Kidney epithelial cell (primary cell): ENCODE measurements around the gene TBC1D5. TPM values are rescaled to one million over a fixed set of nuclear protein-coding genes. Genes with fewer than 3 reads are reported as not detected.

ENCODE experiments used
- DNase-seq: peaks from one replicate; pipeline ENCODE4 v3.0.0-alpha.2; 2010; ENCODE audit warnings: low read depth
- H3K27me3 ChIP-seq: 2 replicates; pipeline ENCODE4 v1.6.0; 2011; ENCODE audit warnings: low read length; ENCODE audit not compliant: control insufficient read depth, insufficient read depth
- H3K36me3 ChIP-seq: 2 replicates; pipeline ENCODE4 v1.5.1; 2011; ENCODE audit warnings: low read length; ENCODE audit not compliant: control insufficient read depth, insufficient read depth
- H3K4me3 ChIP-seq: 2 replicates; pipeline ENCODE4 v1.5.1; 2011; ENCODE audit warnings: low read depth, mild to moderate bottlenecking, control low read depth, low read length
- CTCF ChIP-seq: IDR thresholded peaks from 2 replicates; pipeline ENCODE4 v1.5.1; 2011; ENCODE audit warnings: mild to moderate bottlenecking, moderate library complexity, low read length, control low read depth, inconsistent platforms; ENCODE audit not compliant: insufficient read depth, poor library complexity, severe bottlenecking
- total RNA-seq: library from RNA; depleted of rRNA; stranded (reverse); fragments of >200 nt; gene quantifications from 2 replicates; pipeline ENCODE4 v1.2.3, GENCODE V29; 2015

Gene TBC1D5
- total RNA-seq, 1 donor from 2014 or later, result 100 TPM

DNA sequence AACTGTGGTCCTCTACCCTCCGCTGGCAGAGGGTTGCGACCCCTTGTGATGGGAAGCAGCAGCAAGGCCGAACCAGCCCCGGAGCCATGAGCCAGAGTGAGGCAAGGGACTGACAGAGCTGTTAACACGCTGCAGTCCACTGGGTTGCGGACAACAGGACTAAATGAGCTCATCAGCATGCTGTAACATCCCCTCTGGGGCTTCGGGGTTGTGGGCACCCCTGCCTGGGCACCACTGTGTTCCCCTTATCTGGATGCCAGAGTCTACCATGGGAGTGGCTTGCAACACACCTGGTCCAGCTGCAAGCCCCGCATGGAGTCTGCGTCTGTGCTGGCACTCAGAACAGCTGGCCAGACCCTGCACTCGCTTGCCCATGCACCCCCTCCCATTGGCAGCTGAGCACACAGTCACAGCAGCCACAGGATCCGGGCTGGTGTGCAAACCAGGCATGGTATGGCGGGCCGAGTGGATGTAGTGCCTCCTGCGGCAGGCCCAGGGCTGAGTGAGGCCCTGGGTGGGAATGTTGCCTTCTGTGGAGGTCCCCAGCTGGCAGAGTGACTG is 453.5 kb downstream of the TBC1D5 start:
- H3K4me3 ChIP-seq, result no peak overlapping the region
- DNase-seq, result no peak
- H3K36me3 ChIP-seq, result no peaks in the 10 kb centered on the region
- H3K27me3 ChIP-seq, result no peaks in the 10 kb centered on the region
- TF ChIP-seq CTCF, result no peak

DNA sequence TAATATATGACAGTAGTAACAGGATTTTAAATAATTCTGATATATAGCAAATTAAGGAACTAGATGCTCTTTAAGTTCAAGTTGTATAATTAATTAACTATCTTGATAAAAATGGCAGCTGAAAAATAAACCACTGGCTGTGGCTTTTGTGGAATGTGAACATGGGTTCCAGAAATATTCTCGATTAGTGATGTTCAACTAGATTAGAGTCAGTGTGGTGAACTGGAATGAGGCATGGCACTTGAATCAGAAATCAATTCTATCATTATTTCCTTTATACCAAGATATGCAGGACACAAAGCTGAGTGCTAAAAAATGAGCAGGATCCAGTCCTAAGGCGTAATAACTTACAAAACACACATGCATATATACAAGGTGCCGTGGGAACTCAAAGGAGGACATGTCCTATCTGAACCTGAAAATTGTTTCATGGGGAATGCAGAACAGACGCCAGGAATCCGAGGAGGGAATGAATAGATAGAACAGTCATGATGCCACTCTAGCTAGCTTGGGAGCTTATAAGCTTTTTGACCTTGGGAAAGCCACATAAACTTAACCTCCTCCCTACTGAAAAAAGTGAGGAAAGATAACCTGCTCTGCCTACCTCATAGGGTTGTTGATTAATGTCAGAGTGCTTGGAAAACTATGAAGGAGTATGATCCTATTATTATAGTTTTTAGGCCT is 455.3 kb downstream of the TBC1D5 start:
- DNase-seq, result no peak

GRCh38 chr3:17278006-17278405 is 464.4 kb downstream of the TBC1D5 start:
- TF ChIP-seq CTCF, result no peak
- Histone ChIP-seq H3K27me3 (no peaks in the 10 kb centered on the region), H3K4me3 (no peak overlapping the region), H3K36me3 (no peaks in the 10 kb centered on the region)
- DNase-seq, result no peak

More for the DNA sequence above, 455.3 kb downstream of the TBC1D5 start:
- H3K4me3 ChIP-seq, result no peak overlapping the region
- no peak for TF ChIP-seq CTCF
- H3K36me3 ChIP-seq, result no peaks in the 10 kb centered on the region
- H3K27me3 ChIP-seq, result no peaks in the 10 kb centered on the region

- no peak for TF ChIP-seq CTCF
- no peaks in the 10 kb centered on the region for H3K27me3 ChIP-seq
- DNase-seq, result no peak
These were observed 475.6 kb downstream of the TBC1D5 start for GRCh38 chr3:17266846-17267245.

DNA sequence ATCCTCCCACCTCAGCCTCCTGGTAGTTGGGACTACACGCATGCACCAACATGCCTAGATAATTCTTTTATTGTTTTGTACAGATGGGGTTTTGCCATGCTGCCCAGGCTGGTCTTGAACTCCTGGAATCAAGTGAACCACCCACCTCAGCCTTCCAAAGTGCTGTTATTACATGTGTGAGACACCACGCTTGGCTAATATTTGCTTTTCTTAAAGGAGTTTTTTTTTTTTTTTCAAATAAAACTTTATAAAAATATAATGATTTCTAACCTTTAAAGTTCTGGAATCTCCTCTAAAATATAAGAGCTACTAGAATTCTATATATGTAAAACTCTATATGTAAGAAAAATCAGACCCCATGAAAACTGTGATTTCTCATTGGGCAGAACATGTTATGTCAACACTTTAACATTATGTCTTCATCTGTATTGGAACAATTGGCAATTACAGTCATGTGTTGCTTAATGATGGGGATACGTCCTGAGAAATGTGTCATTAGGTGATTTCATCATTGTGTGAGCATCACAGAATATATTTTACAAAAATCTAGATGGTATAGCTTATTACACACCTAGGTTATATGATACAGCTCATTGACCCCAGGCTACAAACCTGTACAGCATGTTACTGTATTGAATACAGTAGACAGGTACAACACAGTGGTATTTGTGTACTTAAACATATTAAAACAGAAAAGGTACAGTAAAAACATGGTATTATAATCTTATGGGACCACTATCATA is 480.6 kb downstream of the TBC1D5 start:
- no peak for DNase-seq
- no peaks in the 10 kb centered on the region for H3K36me3 ChIP-seq
- TF ChIP-seq CTCF, result no peak

More at GRCh38 chr3:17266846-17267245, 475.6 kb downstream of the TBC1D5 start:
- Histone ChIP-seq H3K36me3 (no peaks in the 10 kb centered on the region), H3K4me3 (no peak overlapping the region)

More for the DNA sequence above, 480.6 kb downstream of the TBC1D5 start:
- Histone ChIP-seq H3K27me3 (no peaks in the 10 kb centered on the region), H3K4me3 (no peak overlapping the region)
